Measurements from ENCODE around the gene TAOK2.
A peak's percentile ranks its signal among the peaks of the same experiment; 100 is the strongest.

TAOK2 gene

GRCh38 chr16:29986931-29987330, 13.3 kb downstream of the TAOK2 start:
- DNase-seq (ENCODE audit: low read depth in 4 of 4, low spot score in 1 of 4): no peak

- DNase-seq (ENCODE audit: low read depth in 4 of 4, low spot score in 1 of 4): no peak
Observed at GRCh38 chr16:29987371-29988085, 13.9 kb downstream of the TAOK2 start.

DNA sequence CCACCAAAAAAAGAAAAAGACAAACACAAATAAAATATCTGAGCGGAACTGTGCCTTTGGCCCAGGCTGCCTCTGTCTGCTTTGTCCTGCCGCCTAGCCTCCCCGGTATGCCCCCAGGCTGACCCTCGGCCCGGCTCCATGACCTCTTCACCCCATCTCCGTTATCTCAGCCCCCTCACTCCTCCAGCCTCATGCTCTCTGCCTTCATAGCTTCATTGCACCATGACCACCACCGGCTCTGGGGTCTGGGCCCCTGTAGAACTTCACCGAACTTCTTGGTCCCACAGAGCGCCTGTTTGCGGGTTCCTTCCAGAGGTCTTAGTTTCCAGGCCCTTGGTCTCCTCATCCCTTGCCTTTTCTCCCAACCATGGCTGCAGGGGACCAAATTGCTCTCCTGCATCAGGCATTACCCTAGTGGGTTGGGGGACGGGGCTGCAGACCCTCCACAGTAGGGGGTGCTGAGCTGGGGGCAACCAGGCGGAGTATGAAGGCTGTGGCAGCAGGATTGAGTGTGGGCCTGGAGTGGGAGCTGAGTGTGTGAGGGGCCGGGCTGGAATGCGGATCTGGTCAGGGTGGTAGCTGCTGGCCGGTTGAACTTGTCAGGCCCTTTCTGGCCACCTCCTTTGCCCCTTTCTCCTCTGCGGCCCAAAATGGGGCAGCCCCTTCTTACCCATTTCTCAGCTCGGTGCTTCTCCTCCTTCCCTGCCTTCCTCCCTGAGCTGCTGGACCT, 14.8 kb downstream of the TAOK2 start:
- no peak for DNase-seq (ENCODE audit: low read depth in 4 of 4, low spot score in 1 of 4)

DNA sequence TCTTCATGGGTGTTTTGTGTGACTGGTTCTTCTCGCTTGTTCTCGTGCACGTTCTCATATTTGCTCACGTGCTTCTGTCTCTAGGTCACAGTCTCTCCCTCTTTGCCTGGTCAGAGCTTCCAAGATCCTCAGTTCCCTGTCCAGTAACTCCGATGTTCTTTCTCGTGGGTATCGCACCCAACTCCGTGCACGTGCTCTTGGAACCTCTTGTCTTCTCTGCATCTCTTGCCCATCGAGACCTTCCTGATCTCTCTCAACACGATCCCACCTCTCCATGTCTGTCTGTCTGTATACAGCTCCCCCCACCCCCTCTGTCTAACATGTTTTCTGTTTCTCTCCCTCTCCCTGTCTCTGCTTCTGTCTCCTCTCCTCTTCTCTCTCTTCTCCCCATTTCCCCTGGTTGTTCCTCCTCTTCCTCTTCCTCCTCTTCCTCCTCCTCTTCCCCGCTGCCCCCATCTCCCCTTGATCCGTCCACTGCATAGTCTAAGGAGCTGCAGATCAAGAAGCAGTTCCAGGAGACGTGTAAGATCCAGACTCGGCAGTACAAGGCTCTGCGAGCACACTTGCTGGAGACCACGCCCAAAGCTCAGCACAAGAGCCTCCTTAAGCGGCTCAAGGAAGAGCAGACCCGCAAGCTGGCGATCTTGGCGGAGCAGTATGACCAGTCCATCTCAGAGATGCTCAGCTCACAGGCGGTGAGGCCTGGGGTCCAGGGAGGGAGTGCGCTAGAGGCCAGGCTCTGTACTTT, 15.6 kb downstream of the TAOK2 start:
- DNase-seq (ENCODE audit: low read depth in 4 of 4, low spot score in 1 of 4): no peak

DNA sequence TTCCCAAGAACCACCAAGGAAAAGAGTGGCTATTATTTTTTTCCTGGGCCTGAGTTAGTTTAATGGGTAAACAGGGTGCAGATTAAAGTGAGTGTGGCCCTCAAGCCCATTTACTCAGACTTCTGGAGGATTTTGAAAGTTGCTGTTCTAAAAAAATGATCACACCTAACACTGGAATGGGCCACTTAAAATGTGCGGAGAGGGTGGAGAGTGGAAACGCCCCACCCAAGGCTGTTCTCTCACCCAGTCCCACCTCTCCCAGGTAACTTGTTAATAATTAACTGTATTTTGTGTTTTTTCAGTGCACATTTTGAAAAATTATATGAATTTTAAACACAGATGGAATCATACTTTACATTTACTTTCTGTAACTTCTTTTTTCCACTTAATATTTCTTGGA, 16.4 kb downstream of the TAOK2 start:
- DNase-seq (ENCODE audit: low read depth in 4 of 4, low spot score in 1 of 4): no peak

- no peak for DNase-seq (ENCODE audit: low read depth in 4 of 4, low spot score in 1 of 4)
Observed at GRCh38 chr16:29990883-29991570, 17.4 kb downstream of the TAOK2 start.

- no peak for DNase-seq (ENCODE audit: low read depth in 4 of 4, low spot score in 1 of 4)
Observed at GRCh38 chr16:29991571-29991904, 17.9 kb downstream of the TAOK2 start.

- no peak for DNase-seq (ENCODE audit: low read depth in 4 of 4, low spot score in 1 of 4)
Observed at GRCh38 chr16:29992344-29992967, 18.8 kb downstream of the TAOK2 start.

DNA sequence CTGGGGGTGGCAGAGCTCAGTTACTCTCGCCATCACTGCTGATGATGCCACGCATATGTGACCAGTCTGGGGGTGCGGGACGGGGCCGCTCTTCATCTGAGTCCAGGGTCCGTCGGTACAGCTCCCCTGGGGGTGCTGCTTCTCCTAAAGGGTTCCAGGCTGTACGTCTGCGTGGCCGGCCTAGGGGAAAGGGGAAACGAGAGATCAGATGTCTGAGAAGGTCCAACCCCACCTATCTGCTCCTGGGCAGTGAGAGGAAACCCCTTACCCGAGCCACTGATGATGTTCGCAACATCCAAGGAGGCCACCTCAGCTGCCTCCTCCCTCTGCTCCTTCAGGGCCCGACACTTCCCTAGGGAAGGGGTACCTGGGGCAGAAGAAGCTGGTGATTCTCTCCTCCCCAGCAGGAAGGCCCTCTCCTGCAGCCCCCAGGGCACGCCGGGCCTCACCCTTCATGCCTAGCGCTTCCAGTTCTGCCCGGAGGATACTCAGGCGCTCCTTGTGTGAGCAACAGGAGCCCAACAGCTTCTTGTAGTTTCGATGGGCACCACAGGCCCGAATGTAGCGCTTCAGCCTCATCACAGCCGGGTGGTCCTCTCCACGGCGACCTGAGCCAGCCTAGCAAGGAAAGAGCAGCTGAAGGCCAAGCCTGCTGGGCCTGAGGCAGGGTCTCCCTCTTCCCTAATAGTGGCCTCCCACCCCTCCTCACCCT, 19.7 kb downstream of the TAOK2 start:
- DNase-seq (ENCODE audit: low read depth in 4 of 4, low spot score in 1 of 4): no peak

DNA sequence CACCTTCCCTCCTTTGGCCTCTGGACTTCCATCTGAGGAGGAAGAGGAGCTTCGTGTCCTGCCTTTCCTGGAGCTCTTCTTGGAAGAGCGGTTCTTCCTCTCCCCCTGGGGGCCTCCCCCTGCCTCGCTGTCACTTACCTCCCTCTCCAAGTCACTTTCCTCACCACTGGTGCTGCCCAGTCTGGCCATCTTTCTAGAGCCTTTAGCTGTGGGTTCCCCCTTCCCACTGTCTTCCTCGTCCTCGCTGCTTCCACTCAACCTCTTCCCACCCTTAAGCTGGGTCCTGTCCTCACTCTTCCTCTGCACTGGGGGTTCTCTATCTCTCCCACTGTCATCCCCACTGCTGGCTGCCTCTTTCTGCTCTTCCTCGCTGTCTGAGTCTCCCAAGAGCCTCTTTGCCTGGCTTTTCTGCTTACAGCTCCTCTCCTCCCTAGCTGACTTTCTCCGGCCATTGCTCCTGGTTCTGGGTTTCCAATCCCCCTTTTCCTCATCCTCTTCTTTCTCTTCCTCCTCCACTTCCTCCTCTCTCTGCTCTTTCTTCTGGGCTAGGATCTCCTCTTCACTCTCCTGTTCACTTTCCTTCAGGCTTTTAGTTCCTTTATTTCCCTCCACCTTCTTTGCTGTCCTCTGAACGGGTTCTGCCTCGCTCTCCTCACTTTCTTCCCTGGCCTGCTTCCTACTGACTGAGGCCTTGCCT, 20.4 kb downstream of the TAOK2 start:
- no peak for DNase-seq (ENCODE audit: low read depth in 4 of 4, low spot score in 1 of 4)

DNA sequence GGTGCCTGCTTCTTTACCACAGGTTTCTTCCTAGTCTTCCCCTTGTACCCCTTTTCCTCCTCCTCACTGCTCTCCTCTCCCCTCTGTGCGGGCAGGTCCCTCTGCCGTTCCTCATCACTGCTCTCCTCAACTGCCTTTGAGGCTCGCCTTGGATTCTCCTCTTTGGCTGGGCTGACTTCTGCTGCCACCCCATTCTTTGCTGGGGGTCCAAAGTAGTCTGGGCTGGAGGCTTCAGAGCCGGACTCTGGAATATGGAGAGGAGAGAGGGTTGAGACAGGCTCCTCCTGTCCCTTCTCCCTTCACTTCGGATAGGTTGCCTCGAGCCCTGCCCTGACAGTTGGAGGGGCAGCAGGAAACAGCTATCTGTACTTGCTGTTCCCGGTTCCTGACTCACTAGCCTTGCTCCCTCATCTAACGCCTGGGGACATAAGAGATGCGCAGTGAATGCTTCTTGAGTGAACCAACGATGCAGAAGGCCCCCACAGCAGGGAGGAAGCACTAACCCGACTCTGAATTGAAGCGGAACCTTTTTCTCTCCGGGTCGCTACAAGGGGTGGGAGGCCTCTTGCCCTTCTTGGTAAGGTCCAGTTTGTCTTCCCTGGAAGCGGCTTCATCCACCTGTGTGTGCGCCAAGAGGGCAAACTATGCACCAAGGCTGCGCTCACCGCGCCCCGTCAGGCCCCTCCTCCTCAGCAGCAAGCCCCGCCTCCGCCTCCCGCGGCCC, 21.1 kb downstream of the TAOK2 start:
- peak; percentile 47 to 71 (median 57) for DNase-seq (ENCODE audit: low read depth in 4 of 4, low spot score in 1 of 4)

DNA sequence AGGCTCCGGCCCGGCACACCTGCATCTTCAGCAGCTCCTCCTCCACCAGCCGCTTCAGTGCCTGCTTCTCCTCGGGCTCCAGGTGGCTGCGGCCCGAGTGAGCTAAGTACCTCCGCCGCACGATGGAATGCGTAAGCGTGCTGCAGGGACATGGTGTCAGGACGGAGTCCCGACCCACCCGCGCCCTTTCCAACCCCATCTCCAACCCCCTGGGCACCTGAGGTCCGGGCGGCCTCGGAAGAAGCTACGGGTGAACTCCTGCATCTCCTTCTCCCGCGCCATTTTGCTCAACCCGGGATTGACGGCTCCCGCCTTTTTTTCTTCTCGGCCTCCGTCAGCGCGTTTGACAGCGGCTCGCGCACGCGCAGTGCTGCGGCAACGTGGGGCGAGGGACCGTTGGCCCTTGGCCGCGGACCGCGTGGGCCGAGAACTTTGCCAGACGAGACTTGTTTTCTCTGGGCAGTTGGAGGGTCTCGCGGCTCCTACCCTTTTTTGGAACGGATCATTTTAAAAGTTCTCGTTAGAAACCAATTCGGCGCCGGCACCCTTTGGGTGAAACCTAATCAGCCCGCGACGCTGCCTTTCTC, 21.7 kb downstream of the TAOK2 start, which contains the start of gene HIRIP3:
TSS of gene HIRIP3 (minus strand) at position 294 of the 587 bp plus-strand sequence. CDS start at position 282, 12 bp downstream.
- DNase-seq (ENCODE audit: low read depth in 4 of 4, low spot score in 1 of 4): peak; percentile 75 to 79 (median 76)

- peak; percentile 94 to 100 (median 99) for DNase-seq (ENCODE audit: low read depth in 4 of 4, low spot score in 1 of 4)
Observed at GRCh38 chr16:29995911-29996765, 22.5 kb downstream of the TAOK2 start, which contains the start of gene INO80E. INO80E (plus strand) TSS chr16:29996241; CDS start chr16:29996311, 70 bp downstream.

- no peak for DNase-seq (ENCODE audit: low read depth in 4 of 4, low spot score in 1 of 4)
Observed at GRCh38 chr16:29996766-29997250, 23.1 kb downstream of the TAOK2 start.

DNA sequence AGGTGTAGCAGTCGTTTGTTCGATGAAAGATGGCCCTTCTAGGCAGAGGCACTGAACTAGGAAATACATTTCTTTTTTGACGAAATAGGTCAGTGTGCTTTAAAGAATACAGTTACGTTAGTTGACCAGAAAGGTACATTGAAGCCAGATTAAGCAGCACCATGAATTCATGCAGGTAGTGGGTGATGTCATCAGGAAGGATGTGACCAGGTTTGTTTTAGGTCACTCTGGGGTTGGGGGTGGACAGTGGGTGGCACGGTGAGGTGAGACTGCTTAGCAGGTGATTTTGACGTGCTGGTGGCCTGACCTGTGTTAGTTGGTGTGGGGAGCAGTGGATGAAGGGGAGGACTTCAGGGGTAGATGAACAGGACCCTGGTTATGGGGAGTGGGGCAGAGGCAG, 25.9 kb downstream of the TAOK2 start:
- DNase-seq (ENCODE audit: low read depth in 4 of 4, low spot score in 1 of 4): no peak

- no peak for DNase-seq (ENCODE audit: low read depth in 4 of 4, low spot score in 1 of 4)
Observed at GRCh38 chr16:30000735-30001631, 27.3 kb downstream of the TAOK2 start.

Measured in stimulated activated CD4-positive, alpha-beta T cell treated with anti-CD3 and anti-CD28 coated beads, Interleukin-1b, Interleukin-23, amount 100 ng/mL, for 24 hours (primary cell).